NB4 (cell line): ENCODE data around the gene RABEP2.
"Not testable (repeated sequence)": the region's sequence is repeated elsewhere in the genome, so short reads cannot be mapped to it uniquely, and the experiment has no call there.

Experiments used
- DNase-seq: peaks from one replicate; pipeline ENCODE4 v3.0.0; 2010; ENCODE audit warnings: low read depth
- H3K4me3 ChIP-seq: one replicate; pipeline ENCODE4 v1.5.1; 2011; ENCODE audit warnings: mild to moderate bottlenecking, low read depth, low read length, moderate library complexity
- MAX ChIP-seq: IDR thresholded peaks from 2 replicates; pipeline ENCODE4 v1.6.1; 2011; ENCODE audit warnings: low read depth, low read length
- MYC ChIP-seq: IDR thresholded peaks from 2 replicates; pipeline ENCODE4 v1.6.1; 2011; ENCODE audit warnings: low read depth, low read length
- POLR2A ChIP-seq: IDR thresholded peaks from 2 replicates; pipeline ENCODE4 v1.6.1; 2011; ENCODE audit warnings: mild to moderate bottlenecking; ENCODE audit not compliant: insufficient read length; ENCODE audit errors: extremely low read depth
- TF ChIP-seq, protein P1 (sequence below): IDR thresholded peaks from one replicate; pipeline ENCODE4 v1.5.1; 2012; ENCODE audit warnings: low read depth, low read length

RABEP2 gene

DNA sequence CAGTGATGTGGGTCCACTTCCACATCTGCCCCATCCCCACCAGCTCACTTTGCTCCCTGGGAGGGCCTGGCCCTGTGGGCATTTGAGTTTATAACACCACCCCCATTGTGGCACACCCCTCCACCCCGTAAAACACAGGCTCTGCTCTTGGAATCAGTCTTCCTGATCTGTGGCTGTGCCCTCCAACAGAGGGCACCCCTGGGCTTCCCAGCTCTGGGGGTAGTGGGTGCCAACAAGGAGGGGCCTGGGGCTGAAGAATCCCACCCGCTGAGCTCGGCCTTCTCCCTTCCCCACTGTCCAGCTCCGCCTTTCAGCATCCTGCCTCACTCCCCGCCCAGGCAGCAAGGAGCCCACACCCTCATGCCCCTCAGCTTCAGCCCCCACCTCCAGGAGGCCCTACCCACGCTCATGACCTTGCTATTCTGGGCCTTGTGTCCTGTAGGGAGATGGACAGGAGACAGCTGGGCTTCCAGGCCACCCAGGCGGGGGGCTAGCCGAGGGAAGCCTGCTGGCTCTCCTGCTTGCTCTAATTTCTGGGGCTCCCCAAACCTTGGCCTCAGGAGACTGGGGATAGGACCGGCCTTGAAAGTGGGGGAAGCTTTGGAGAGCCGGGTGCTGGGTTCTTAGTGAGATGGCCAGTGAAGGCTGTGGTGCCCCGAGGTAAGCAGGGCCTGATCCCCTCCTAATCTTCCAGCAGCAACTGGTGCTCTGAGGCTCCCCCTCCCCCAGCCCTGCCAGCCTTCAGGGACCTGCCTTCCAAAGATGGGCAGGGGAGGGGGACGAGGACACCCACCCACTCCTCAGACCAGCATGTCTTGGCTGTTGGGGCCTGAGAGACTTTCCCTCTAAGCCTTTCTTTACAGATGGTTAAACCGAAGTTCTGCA, 49.7 kb downstream of the RABEP2 start:
- H3K4me3 ChIP-seq = no peak overlapping the region
- no peak for DNase-seq
- TF ChIP-seq POLR2A (no peak), MYC (no peak), MAX (no peak)
- TF ChIP-seq, protein P1, sequence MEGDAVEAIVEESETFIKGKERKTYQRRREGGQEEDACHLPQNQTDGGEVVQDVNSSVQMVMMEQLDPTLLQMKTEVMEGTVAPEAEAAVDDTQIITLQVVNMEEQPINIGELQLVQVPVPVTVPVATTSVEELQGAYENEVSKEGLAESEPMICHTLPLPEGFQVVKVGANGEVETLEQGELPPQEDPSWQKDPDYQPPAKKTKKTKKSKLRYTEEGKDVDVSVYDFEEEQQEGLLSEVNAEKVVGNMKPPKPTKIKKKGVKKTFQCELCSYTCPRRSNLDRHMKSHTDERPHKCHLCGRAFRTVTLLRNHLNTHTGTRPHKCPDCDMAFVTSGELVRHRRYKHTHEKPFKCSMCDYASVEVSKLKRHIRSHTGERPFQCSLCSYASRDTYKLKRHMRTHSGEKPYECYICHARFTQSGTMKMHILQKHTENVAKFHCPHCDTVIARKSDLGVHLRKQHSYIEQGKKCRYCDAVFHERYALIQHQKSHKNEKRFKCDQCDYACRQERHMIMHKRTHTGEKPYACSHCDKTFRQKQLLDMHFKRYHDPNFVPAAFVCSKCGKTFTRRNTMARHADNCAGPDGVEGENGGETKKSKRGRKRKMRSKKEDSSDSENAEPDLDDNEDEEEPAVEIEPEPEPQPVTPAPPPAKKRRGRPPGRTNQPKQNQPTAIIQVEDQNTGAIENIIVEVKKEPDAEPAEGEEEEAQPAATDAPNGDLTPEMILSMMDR = no peak

GRCh38 chr16:28874406-28874805, 50.6 kb downstream of the RABEP2 start:
- TF ChIP-seq MYC = no peak
- no peak for TF ChIP-seq MAX
- TF ChIP-seq, protein P1 = no peak
- TF ChIP-seq POLR2A = no peak
- H3K4me3 ChIP-seq = no peak overlapping the region
- DNase-seq = no peak

GRCh38 chr16:28873543-28874201, 51.4 kb downstream of the RABEP2 start:
- DNase-seq = peak; percentile 51
- no peak for TF ChIP-seq POLR2A
- TF ChIP-seq, protein P1 = peak; percentile 76
- H3K4me3 ChIP-seq = no peak overlapping the region

DNA sequence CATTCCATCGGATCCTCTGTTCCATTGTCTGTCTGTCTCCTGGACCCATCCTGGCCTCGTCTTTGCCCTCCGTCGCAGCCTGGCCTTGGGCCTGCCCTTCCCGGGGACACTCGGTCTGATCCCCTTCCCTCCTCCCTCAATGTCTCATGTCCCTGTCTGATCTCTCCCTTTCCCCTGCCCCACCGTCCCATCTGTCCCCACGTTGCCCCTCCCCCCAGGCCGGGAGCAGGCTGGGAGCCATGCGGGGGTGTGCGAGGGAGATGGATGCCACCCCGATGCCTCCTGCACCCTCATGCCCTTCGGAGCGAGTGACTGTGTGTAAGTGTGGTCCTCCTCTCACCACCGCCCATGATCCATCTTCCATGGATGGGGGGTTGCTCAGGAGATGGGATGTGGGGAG, 52.1 kb downstream of the RABEP2 start:
- no peak for TF ChIP-seq POLR2A
- TF ChIP-seq, protein P1 = no peak
- TF ChIP-seq MYC = no peak
- no peak overlapping the region for H3K4me3 ChIP-seq
- no peak for DNase-seq

GRCh38 chr16:28869201-28869600, 55.8 kb downstream of the RABEP2 start:
- no peak overlapping the region for H3K4me3 ChIP-seq
- no peak for DNase-seq
- TF ChIP-seq MAX (no peak), MYC (no peak), POLR2A (no peak)
- TF ChIP-seq, protein P1 = no peak

- not testable (repeated sequence) for DNase-seq, H3K4me3 ChIP-seq
Measured at GRCh38 chr16:28867646-28868045, 57.4 kb downstream of the RABEP2 start.
